Lung (tissue), 12 donors: ENCODE measurements around the gene TECR. TPM values are rescaled to one million over a fixed set of nuclear protein-coding genes. Genes with fewer than 3 reads are reported as not detected.

Source experiments
- ATAC-seq: fragments of 200-7000 bp; cut with Tn5 transposase; one replicate; pipeline ENCODE4 v1.9.1; 2020; ENCODE audit warnings: moderate number of reproducible peaks; ENCODE audit not compliant: insufficient read depth, low FRiP score
- DNase-seq, 3 donors: peaks; one replicate each; pipeline ENCODE4 v3.0.0-alpha.2; 2013 to 2017
- H3K27ac ChIP-seq, 2 donors: one replicate each; pipeline ENCODE4 v1.5.1; 2013; ENCODE audit warnings: mild to moderate bottlenecking in 2 of 2, moderate library complexity in 2 of 2, control low read depth in 1 of 2, inconsistent platforms in 1 of 2, low read depth in 1 of 2, low read length in 1 of 2
- H3K27me3 ChIP-seq, 3 donors: one replicate each; pipeline ENCODE4 v1.5.1; 2013; ENCODE audit warnings: low read length in 2 of 3; ENCODE audit not compliant: control insufficient read depth in 3 of 3, insufficient read depth in 3 of 3
- H3K36me3 ChIP-seq, 4 donors: one replicate each; pipeline ENCODE4 v1.5.1; 2013; ENCODE audit warnings: low read length in 4 of 4, mild to moderate bottlenecking in 1 of 4, moderate library complexity in 1 of 4; ENCODE audit not compliant: control insufficient read depth in 4 of 4, insufficient read depth in 4 of 4
- H3K4me1 ChIP-seq, 5 donors: one replicate each; pipeline ENCODE4 v1.5.1; 2013; ENCODE audit warnings: low read length in 5 of 5, mild to moderate bottlenecking in 2 of 5, moderate library complexity in 1 of 5; ENCODE audit not compliant: control insufficient read depth in 5 of 5, insufficient read depth in 5 of 5
- H3K4me3 ChIP-seq: one replicate; pipeline ENCODE4 v1.5.1; 2013; ENCODE audit warnings: mild to moderate bottlenecking, control low read depth, moderate library complexity
- H3K9ac ChIP-seq, 2 donors: one replicate each; pipeline ENCODE4 v1.5.1; 2013; ENCODE audit warnings: low read length in 2 of 2, control low read depth in 1 of 2; ENCODE audit not compliant: insufficient read depth in 1 of 2
- H3K9me3 ChIP-seq, 4 donors: one replicate each; pipeline ENCODE4 v1.5.1; 2013; ENCODE audit warnings: low read length in 3 of 4, mild to moderate bottlenecking in 1 of 4, moderate library complexity in 1 of 4; ENCODE audit not compliant: control insufficient read depth in 4 of 4, insufficient read depth in 3 of 4
- CTCF ChIP-seq: IDR thresholded peaks from 2 replicates; pipeline ENCODE4 v1.5.1; 2012; ENCODE audit warnings: mild to moderate bottlenecking; ENCODE audit errors: control extremely low read depth, extremely low read depth
- WGBS, 2 donors: extraction: QIAGEN DNeasy Blood & Tissue Kit; methylation state at CpG; one replicate each; pipeline ENCODE4 v1.1.7; 2013; 5-methylcytosine and 5-hydroxymethylcytosine counted together
- polyA plus RNA-seq, 2 donors: library from polyadenylated mRNA; stranded (reverse); fragments of 200-250 nt; gene quantifications; one replicate each; pipeline ENCODE4 v1.2.1, GENCODE V29; 2013
- total RNA-seq, 2 donors: library from RNA; depleted of rRNA in 1 of 2; stranded (reverse); fragments of >200 nt in 1 of 2; gene quantifications; one replicate each; pipeline ENCODE4 v1.2.1, GENCODE V29; 2014 to 2021
- donor health status: control.
- donor health status: control.
- donor health status: Bipolar disorder and iron deficiency.
- donor health status: healthy.
- donor health status: DM: yes; HTN: yes; CAD: no.

Gene TECR
- total and polyA plus RNA-seq, 4 donors = 32.7 to 193 (median 121) TPM

GRCh38 chr19:14519860-14520407, 9.5 kb upstream of the TECR start:
- H3K27me3 ChIP-seq = no peaks in the 10 kb centered on the region

GRCh38 chr19:14520543-14520942, 8.9 kb upstream of the TECR start:
- ATAC-seq (no peak), DNase-seq (no peak)
- no peak overlapping the region for H3K27ac ChIP-seq
- TF ChIP-seq CTCF = no peak
- H3K9ac ChIP-seq = no peak overlapping the region
- no peaks in the 10 kb centered on the region for H3K9me3 ChIP-seq
- peaks cover 4 to 11% (median 8%) of the 10 kb centered on the region in 4 donors for H3K36me3 ChIP-seq
- peaks cover 0 to 21% (median 3%) of the 10 kb centered on the region in 5 donors for H3K4me1 ChIP-seq
- no peaks in the 10 kb centered on the region for H3K27me3 ChIP-seq
- no peak overlapping the region for H3K4me3 ChIP-seq
- 93 to 95% methylated on average over 4 of the region's 4 CpGs for WGBS, 2 donors

More at GRCh38 chr19:14519860-14520407, 9.5 kb upstream of the TECR start:
- H3K4me1 ChIP-seq = peaks cover 0 to 23% (median 3%) of the 10 kb centered on the region in 5 donors
- WGBS, 2 donors = 55 to 82% methylated on average over 2 of the region's 2 CpGs
- peak overlapping the region in 1 of 2 donors; percentile 85 for H3K27ac ChIP-seq
- no peak for TF ChIP-seq CTCF
- no peak for ATAC-seq
- no peaks in the 10 kb centered on the region for H3K9me3 ChIP-seq
- no peak overlapping the region for H3K9ac ChIP-seq
- H3K4me3 ChIP-seq = no peak overlapping the region
- H3K36me3 ChIP-seq = peaks cover 9 to 17% (median 14%) of the 10 kb centered on the region in 4 donors
- no peak for DNase-seq

- ATAC-seq (no peak), DNase-seq (no peak)
- H3K4me3 ChIP-seq = no peak overlapping the region
- no peaks in the 10 kb centered on the region for H3K9me3 ChIP-seq
- H3K4me1 ChIP-seq = peaks cover 0 to 12% (median 0%) of the 10 kb centered on the region in 5 donors
- TF ChIP-seq CTCF = no peak
- no peak overlapping the region for H3K9ac ChIP-seq
- no peaks in the 10 kb centered on the region for H3K27me3 ChIP-seq
- WGBS, 2 donors = 76 to 87% methylated on average over 6 of the region's 6 CpGs
- H3K27ac ChIP-seq = no peak overlapping the region
- no peaks in the 10 kb centered on the region for H3K36me3 ChIP-seq
Measured at GRCh38 chr19:14525729-14526128, 3.7 kb upstream of the TECR start.

GRCh38 chr19:14526423-14526822, 3.0 kb upstream of the TECR start:
- Histone ChIP-seq H3K4me3 (no peak overlapping the region), H3K9me3 (no peaks in the 10 kb centered on the region), H3K27ac (no peak overlapping the region), H3K9ac (no peak overlapping the region), H3K27me3 (no peaks in the 10 kb centered on the region), H3K36me3 (no peaks in the 10 kb centered on the region), H3K4me1 (peaks cover 0 to 13% (median 0%) of the 10 kb centered on the region in 5 donors)
- ATAC-seq (no peak), DNase-seq (no peak)
- no peak for TF ChIP-seq CTCF
- WGBS, 2 donors = 77 to 84% methylated on average over 4 of the region's 4 CpGs
